ENCODE data around the gene SDF2L1. TPM values are rescaled to one million over a fixed set of nuclear protein-coding genes. Genes with fewer than 3 reads are reported as not detected.

Gene SDF2L1
- total and polyA plus RNA-seq, 9 of the 15 experiments (the other 6 are each of a cell fraction or from before 2014, with no cell fraction given): 15.1 to 989 (median 124) TPM

- TF ChIP-seq THRA (IDR thresholded peaks at IDR 0.05) (no peak), HNRNPL (IDR thresholded peaks at IDR 0.05; ENCODE audit: low read depth, low read length) (no peak), POLR3A (IDR thresholded peaks at IDR 0.05; ENCODE audit: borderline replicate concordance, extremely low read depth, insufficient read depth, insufficient read length) (no peak), SLC30A9 (CRISPR knock-in tag; IDR thresholded peaks at IDR 0.05) (no peak), EWSR1 (IDR thresholded peaks at IDR 0.05; ENCODE audit: borderline replicate concordance, low read depth, partially characterized antibody) (no peak), TAF15 (IDR thresholded peaks at IDR 0.05; ENCODE audit: low read depth, low read length) (no peak; the same call in 1 of the 2 replicates), LCOR (CRISPR knock-in tag; IDR thresholded peaks at IDR 0.05) (no peak), DMBX1 (CRISPR knock-in tag; IDR thresholded peaks at IDR 0.05; ENCODE audit: borderline replicate concordance) (no peak), ZKSCAN8 (CRISPR knock-in tag; IDR thresholded peaks at IDR 0.05) (no peak), CTCFL (IDR thresholded peaks at IDR 0.05; ENCODE audit: borderline replicate concordance, insufficient read depth, low read depth, low read length, poor library complexity, severe bottlenecking) (no peak), TEAD1 (CRISPR knock-in tag; IDR thresholded peaks at IDR 0.05) (peak in 1 of 2 experiments; percentile 26; a peak in 1 of 4 replicates), SMARCC2 (IDR thresholded peaks at IDR 0.05; ENCODE audit: low read depth) (no peak), MLX (CRISPR knock-in tag; conservative IDR thresholded peaks at IDR 0.05) (no peak), PURB (CRISPR knock-in tag; IDR thresholded peaks at IDR 0.05; ENCODE audit: low read depth) (no peak), ZNF239 (CRISPR knock-in tag; IDR thresholded peaks at IDR 0.05) (no peak), PKNOX1 (IDR thresholded peaks at IDR 0.05) (no peak), CREBBP (IDR thresholded peaks at IDR 0.05; ENCODE audit: low read depth, low read length) (no peak), SMAD1 (IDR thresholded peaks at IDR 0.05; ENCODE audit: low read depth, low read length, partially characterized antibody) (no peak), ZFPM2 (CRISPR knock-in tag; IDR thresholded peaks at IDR 0.05) (no peak), ZNF644 (tag; IDR thresholded peaks at IDR 0.05; ENCODE audit: low read depth) (no peak), ZNF766 (CRISPR knock-in tag; conservative IDR thresholded peaks at IDR 0.05) (no peak), ZNF764 (CRISPR knock-in tag; IDR thresholded peaks at IDR 0.05; ENCODE audit: low read depth) (no peak), MAFK (IDR thresholded peaks at IDR 0.05; ENCODE audit: low read length) (no peak), XRCC3 (IDR thresholded peaks at IDR 0.05) (no peak)
These were observed 38.9 kb downstream of the SDF2L1 start (continued) for GRCh38 chr22:21680830-21681565.
